DND-41 (cell line): ENCODE measurements around the gene DAB1.

Source experiments
- CTCF ChIP-seq: IDR thresholded peaks from 2 replicates; pipeline ENCODE4 v1.5.1; 2012; ENCODE audit warnings: borderline replicate concordance, low read length, moderate library complexity, mild to moderate bottlenecking; ENCODE audit not compliant: poor library complexity, severe bottlenecking; ENCODE audit errors: extremely low read depth
- EZH2 ChIP-seq: IDR thresholded peaks from 3 replicates; pipeline ENCODE4 v1.6.1; 2012; ENCODE audit warnings: borderline replicate concordance, low read depth, mild to moderate bottlenecking, moderate library complexity, low read length, inconsistent platforms; ENCODE audit not compliant: severe bottlenecking

- TF ChIP-seq CTCF (no peak), EZH2 (no peak)
Measured at GRCh38 chr1:57337623-57338022, 86.2 kb downstream of the DAB1 start.
